Measurements from ENCODE around the gene SPECC1.

DNA sequence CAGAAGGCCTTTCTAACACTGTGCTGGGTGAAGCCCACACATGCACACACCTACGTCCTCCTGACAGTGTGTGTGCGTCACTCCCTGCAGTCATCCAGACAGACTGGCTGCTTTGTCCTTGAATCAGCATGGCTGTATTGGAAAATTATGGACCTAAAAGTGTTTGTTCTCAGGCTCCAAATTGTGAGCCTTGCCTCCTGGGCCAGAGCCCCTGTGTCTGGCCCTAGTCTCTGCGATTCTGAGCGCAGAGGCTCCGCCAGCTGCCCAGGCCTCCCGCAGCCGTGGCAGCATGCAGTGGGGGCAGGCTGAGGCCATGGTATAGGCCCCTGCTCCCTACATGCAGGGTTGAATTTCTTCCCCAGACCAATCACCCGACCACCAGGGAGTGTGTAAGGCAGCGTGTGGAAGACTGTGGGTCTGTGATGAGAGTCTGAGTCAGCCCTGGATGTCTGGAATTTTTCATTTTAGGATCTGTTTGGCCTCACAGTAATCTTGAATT, 291.3 kb downstream of the SPECC1 start:
- TF ChIP-seq RAD51 (IDR thresholded peaks at IDR 0.05; ENCODE audit: borderline replicate concordance, low read depth), result no peak
- TF ChIP-seq, protein P1, sequence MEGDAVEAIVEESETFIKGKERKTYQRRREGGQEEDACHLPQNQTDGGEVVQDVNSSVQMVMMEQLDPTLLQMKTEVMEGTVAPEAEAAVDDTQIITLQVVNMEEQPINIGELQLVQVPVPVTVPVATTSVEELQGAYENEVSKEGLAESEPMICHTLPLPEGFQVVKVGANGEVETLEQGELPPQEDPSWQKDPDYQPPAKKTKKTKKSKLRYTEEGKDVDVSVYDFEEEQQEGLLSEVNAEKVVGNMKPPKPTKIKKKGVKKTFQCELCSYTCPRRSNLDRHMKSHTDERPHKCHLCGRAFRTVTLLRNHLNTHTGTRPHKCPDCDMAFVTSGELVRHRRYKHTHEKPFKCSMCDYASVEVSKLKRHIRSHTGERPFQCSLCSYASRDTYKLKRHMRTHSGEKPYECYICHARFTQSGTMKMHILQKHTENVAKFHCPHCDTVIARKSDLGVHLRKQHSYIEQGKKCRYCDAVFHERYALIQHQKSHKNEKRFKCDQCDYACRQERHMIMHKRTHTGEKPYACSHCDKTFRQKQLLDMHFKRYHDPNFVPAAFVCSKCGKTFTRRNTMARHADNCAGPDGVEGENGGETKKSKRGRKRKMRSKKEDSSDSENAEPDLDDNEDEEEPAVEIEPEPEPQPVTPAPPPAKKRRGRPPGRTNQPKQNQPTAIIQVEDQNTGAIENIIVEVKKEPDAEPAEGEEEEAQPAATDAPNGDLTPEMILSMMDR (IDR thresholded peaks at IDR 0.05 in 2 of 3, conservative IDR thresholded peaks at IDR 0.05 in 1 of 3; ENCODE audit: insufficient read depth in 2 of 3, low read depth in 1 of 3, low read length in 3 of 3), result no peak
- TF ChIP-seq TGIF2 (CRISPR knock-in tag; IDR thresholded peaks at IDR 0.05), result no peak
- TF ChIP-seq NFIC (IDR thresholded peaks at IDR 0.05), result no peak
- TF ChIP-seq ATF2 (CRISPR knock-in tag; IDR thresholded peaks at IDR 0.05), result no peak
- no peak for TF ChIP-seq CBX2 (IDR thresholded peaks at IDR 0.05; ENCODE audit: insufficient read depth, low read length, poor library complexity, severe bottlenecking)
- TF ChIP-seq KLF6 (CRISPR knock-in tag; IDR thresholded peaks at IDR 0.05; ENCODE audit: borderline replicate concordance), result no peak
- no peak for TF ChIP-seq SPI1 (IDR thresholded peaks at IDR 0.05; ENCODE audit: borderline replicate concordance, low read depth, low read length)
- TF ChIP-seq CEBPG (CRISPR knock-in tag; IDR thresholded peaks at IDR 0.05), result no peak
- TF ChIP-seq CEBPG (tag; conservative IDR thresholded peaks at IDR 0.05 in 1 of 2, IDR thresholded peaks at IDR 0.05 in 1 of 2), result no peak
- no peak for TF ChIP-seq NCOR1 (IDR thresholded peaks at IDR 0.05)
- TF ChIP-seq SREBF1 (IDR thresholded peaks at IDR 0.05; ENCODE audit: borderline replicate concordance, low read depth, low read length), result no peak
- TF ChIP-seq ZFX (CRISPR knock-in tag; IDR thresholded peaks at IDR 0.05), result no peak
